ENCODE data around the gene MRPL50. TPM values are rescaled to one million over a fixed set of nuclear protein-coding genes. Genes with fewer than 3 reads are reported as not detected.

MRPL50 gene
- 10 to 100 TPM in 11 of 12 donors, not detected in 1; 12.8 to 20.6 (median 17.1) TPM for polyA plus RNA-seq (ENCODE audit: insufficient read length in 12 of 12)
- long read RNA-seq, donor 1, transcript MRPL50-201 (2 exons, 3,332 nt) = major isoform, 21 of 21 reads
- long read RNA-seq, donor 1, partial matches to known transcripts = 0 of 21 reads
- long read RNA-seq, donor 1, other reads (novel, unspliced or antisense) = 0 of 21 reads
- long read RNA-seq, donor 2, transcript MRPL50-201 (2 exons, 3,332 nt) = major isoform, 31 of 31 reads
- long read RNA-seq, donor 2, partial matches to known transcripts = 0 of 31 reads
- long read RNA-seq, donor 2, other reads (novel, unspliced or antisense) = 0 of 31 reads
- long read RNA-seq, donor 3, transcript MRPL50-201 (2 exons, 3,332 nt) = major isoform, 16 of 16 reads
- long read RNA-seq, donor 3, partial matches to known transcripts = 0 of 16 reads
- long read RNA-seq, donor 3, other reads (novel, unspliced or antisense) = 0 of 16 reads
- long read RNA-seq, donor 4, transcript MRPL50-201 (2 exons, 3,332 nt) = major isoform, 7 of 7 reads
- long read RNA-seq, donor 4, partial matches to known transcripts = 0 of 7 reads
- long read RNA-seq, donor 4, other reads (novel, unspliced or antisense) = 0 of 7 reads
- long read RNA-seq, donor 5 = 0 reads
- long read RNA-seq, donor 6, transcript MRPL50-201 (2 exons, 3,332 nt) = major isoform, 21 of 21 reads
- long read RNA-seq, donor 6, partial matches to known transcripts = 0 of 21 reads
- long read RNA-seq, donor 6, other reads (novel, unspliced or antisense) = 0 of 21 reads
- long read RNA-seq, donor 7, transcript MRPL50-201 (2 exons, 3,332 nt) = major isoform, 12 of 12 reads
- long read RNA-seq, donor 7, partial matches to known transcripts = 0 of 12 reads
- long read RNA-seq, donor 7, other reads (novel, unspliced or antisense) = 0 of 12 reads
- long read RNA-seq, donor 8, transcript MRPL50-201 (2 exons, 3,332 nt) = major isoform, 22 of 22 reads
- long read RNA-seq, donor 8, partial matches to known transcripts = 0 of 22 reads
- long read RNA-seq, donor 8, other reads (novel, unspliced or antisense) = 0 of 22 reads
- long read RNA-seq, donor 9, transcript MRPL50-201 (2 exons, 3,332 nt) = major isoform, 24 of 24 reads
- long read RNA-seq, donor 9, partial matches to known transcripts = 0 of 24 reads
- long read RNA-seq, donor 9, other reads (novel, unspliced or antisense) = 0 of 24 reads
- long read RNA-seq, donor 10, transcript MRPL50-201 (2 exons, 3,332 nt) = major isoform, 21 of 21 reads
- long read RNA-seq, donor 10, partial matches to known transcripts = 0 of 21 reads
- long read RNA-seq, donor 10, other reads (novel, unspliced or antisense) = 0 of 21 reads
- long read RNA-seq, donor 11, transcript MRPL50-201 (2 exons, 3,332 nt) = major isoform, 39 of 47 reads
- long read RNA-seq, donor 11, partial matches to known transcripts = 8 of 47 reads
- long read RNA-seq, donor 11, other reads (novel, unspliced or antisense) = 0 of 47 reads

- DNase-seq = peak; percentile 99
These were observed at the start of gene MRPL50, which contains the start of gene ZNF189 for GRCh38 chr9:101398068-101398929. Gene MRPL50, minus strand, starts transcription at chr9:101398618. Its CDS starts 26 bp downstream, at chr9:101398592. Gene ZNF189, plus strand, starts transcription at chr9:101398851. Its CDS starts 306 bp downstream, at chr9:101399157.

GRCh38 chr9:101446732-101447131 lies 48.3 kb upstream of the MRPL50 start:
- no peak for DNase-seq

GRCh38 chr9:101445353-101446029 lies 47.1 kb upstream of the MRPL50 start:
- no peak for DNase-seq

GRCh38 chr9:101443364-101443771 lies 45.0 kb upstream of the MRPL50 start:
- DNase-seq = no peak

- DNase-seq = no peak
These were observed 44.3 kb upstream of the MRPL50 start for GRCh38 chr9:101442736-101443135.

- DNase-seq = no peak
These were observed 43.9 kb upstream of the MRPL50 start for GRCh38 chr9:101442318-101442717.

- DNase-seq = no peak
These were observed 42.4 kb upstream of the MRPL50 start for GRCh38 chr9:101440714-101441230.

GRCh38 chr9:101438523-101438922 lies 40.1 kb upstream of the MRPL50 start:
- no peak for DNase-seq

GRCh38 chr9:101437806-101438232 lies 39.4 kb upstream of the MRPL50 start:
- no peak for DNase-seq

GRCh38 chr9:101435601-101436079 lies 37.2 kb upstream of the MRPL50 start, which contains the start of gene ALDOB:
Gene ALDOB, minus strand, starts transcription at chr9:101435774. Its CDS starts 4,887 bp downstream, at chr9:101430887.
- DNase-seq = no peak

GRCh38 chr9:101434998-101435397 lies 36.6 kb upstream of the MRPL50 start:
- DNase-seq = no peak

GRCh38 chr9:101433229-101433628 lies 34.8 kb upstream of the MRPL50 start:
- no peak for DNase-seq

- DNase-seq = no peak
These were observed 34.3 kb upstream of the MRPL50 start for GRCh38 chr9:101432740-101433139.

GRCh38 chr9:101432171-101432570 lies 33.8 kb upstream of the MRPL50 start:
- no peak for DNase-seq

- DNase-seq = no peak
These were observed 31.3 kb upstream of the MRPL50 start for GRCh38 chr9:101429736-101430135.

- DNase-seq = no peak
These were observed 30.5 kb upstream of the MRPL50 start for GRCh38 chr9:101428909-101429308.

GRCh38 chr9:101427957-101428655 lies 29.7 kb upstream of the MRPL50 start:
- no peak for DNase-seq

- no peak for DNase-seq
These were observed 28.9 kb upstream of the MRPL50 start for GRCh38 chr9:101427358-101427757.

Data from muscle of arm (tissue), 14 donors.